Measurements from ENCODE around the gene TMEM123.

The TMEM123 gene

GRCh38 chr11:102422817-102423712 is 29.5 kb downstream of the TMEM123 start:
- DNase-seq: no peak

DNA sequence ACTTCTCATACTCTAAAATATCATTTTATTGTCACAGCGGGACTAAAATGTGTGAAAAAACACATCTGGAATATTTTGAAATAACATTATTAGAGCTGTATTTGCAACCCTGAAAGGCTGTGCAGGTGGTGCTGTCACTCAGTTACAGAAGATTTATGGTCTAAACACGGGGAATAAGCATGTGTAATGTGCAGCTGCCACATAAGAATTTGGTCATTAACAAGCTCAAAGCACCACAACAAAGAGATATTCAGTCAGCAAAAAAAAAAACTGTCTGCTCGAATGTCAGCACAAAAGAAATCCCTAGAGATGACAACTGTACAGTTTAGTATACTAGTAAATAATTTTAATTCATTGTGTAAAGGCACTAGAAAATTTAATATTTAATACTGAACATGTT is 31.3 kb downstream of the TMEM123 start:
- no peak for DNase-seq

GRCh38 chr11:102420547-102420946 is 32.0 kb downstream of the TMEM123 start:
- no peak for DNase-seq

GRCh38 chr11:102419181-102419580 is 33.4 kb downstream of the TMEM123 start:
- DNase-seq: no peak

- no peak for DNase-seq
Observed at GRCh38 chr11:102416976-102417375, 35.6 kb downstream of the TMEM123 start.

GRCh38 chr11:102415304-102415916 is 37.2 kb downstream of the TMEM123 start:
- DNase-seq: peak; percentile 12

- DNase-seq: no peak
Observed at GRCh38 chr11:102414559-102414958, 38.0 kb downstream of the TMEM123 start.

GRCh38 chr11:102413497-102413896 is 39.1 kb downstream of the TMEM123 start:
- no peak for DNase-seq

DNA sequence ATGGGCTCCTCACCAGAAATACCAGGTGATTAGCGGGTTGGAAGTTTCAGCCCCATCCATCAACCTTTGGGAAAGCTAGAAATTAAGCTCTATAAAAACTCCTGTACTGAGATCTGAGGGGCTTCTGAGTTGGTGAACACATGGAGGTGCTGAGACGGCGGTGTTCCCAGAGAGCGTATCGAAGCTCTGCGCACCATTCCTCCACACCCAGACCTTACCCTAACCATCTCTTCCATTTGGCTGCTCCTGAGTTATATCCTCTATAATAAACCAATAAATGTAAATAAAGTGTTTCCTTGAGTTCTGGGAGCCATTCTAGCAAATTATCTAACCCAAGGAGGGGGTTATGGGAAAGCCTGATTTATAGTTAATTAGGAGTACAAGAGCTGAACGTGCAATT is 41.4 kb downstream of the TMEM123 start:
- no peak for DNase-seq

- peak; percentile 68 for DNase-seq
Observed at GRCh38 chr11:102410382-102410784, 42.2 kb downstream of the TMEM123 start.

DNA sequence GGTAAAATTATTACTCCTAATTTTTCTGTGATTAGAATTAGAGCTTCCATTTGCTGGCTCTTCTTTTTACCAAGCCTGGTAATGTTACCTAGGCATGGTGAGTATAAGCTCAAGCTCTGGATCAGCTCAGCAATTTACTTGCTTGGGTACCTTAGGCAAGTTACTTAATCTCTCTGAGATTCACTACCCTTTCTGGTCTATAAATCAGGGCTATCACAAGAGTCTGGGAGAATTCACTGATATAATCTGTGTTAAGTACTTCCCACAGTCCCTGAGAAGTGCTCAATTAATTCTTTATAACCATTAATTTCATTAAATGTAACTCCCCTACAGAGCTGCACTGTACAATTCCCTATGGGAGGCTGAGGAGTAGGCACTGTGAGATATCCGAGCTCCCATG is 44.2 kb downstream of the TMEM123 start:
- DNase-seq: no peak

DNA sequence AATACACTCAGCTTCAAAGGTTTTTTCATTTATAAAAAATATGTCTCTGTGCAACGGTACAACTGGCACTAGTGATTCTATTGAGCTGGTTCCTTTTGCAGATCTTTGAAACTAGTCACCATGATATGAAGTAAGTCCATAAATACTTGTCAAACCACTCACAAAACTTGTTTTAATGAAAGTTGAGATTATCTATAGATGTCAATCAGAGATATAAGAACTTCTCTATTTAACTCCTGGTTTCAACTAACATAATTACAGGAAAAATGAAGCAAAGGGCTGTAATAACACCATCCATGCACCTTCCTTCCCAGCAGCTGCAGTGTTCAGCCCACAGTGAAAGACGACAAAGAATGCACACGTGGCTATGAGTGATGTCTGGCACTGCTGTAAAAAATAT is 44.7 kb downstream of the TMEM123 start:
- DNase-seq: no peak

GRCh38 chr11:102406099-102406498 is 46.5 kb downstream of the TMEM123 start:
- no peak for DNase-seq

DNA sequence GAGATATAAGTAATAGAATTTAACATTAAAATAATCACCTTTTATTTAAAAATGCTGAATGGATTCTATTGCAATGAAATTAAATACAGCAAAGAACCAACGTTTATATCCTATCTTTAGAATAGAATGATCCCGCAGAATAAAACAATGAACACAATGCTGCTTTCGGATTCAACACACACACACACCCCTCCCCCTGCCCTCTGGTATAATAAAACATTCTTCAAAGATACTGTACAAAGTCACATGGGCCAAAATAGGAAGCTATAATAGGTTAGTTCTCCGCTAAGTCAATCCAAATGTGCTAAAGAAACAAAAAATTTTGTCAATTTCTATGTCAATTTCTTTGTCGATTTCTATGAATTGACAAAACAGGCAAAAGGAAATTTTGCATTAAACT is 47.1 kb downstream of the TMEM123 start:
- DNase-seq: no peak

GRCh38 chr11:102402548-102402947 is 50.0 kb downstream of the TMEM123 start:
- no peak for DNase-seq

DNA sequence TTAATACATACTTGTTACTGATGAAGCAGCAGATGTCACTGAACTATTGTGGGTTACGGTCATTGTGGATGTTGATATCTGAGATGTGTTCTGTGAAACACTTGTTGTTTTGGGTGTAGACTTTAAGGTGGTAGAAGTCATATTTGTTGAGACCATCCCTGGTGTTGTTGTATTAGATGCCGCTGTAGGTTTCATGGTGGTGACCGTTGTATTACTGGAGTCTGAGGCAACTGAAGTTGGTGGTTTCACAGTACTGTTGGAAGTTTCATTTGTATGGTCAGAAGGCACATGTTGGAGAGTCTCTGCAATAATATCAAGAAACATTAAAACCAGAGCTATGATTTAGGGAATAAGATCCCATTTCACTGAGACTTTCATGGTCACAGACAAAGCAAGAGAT is 50.7 kb downstream of the TMEM123 start:
- DNase-seq: no peak

- no peak for DNase-seq
Observed at GRCh38 chr11:102400603-102401002, 52.0 kb downstream of the TMEM123 start.

GRCh38 chr11:102399189-102399588 is 53.4 kb downstream of the TMEM123 start:
- no peak for DNase-seq

DNA sequence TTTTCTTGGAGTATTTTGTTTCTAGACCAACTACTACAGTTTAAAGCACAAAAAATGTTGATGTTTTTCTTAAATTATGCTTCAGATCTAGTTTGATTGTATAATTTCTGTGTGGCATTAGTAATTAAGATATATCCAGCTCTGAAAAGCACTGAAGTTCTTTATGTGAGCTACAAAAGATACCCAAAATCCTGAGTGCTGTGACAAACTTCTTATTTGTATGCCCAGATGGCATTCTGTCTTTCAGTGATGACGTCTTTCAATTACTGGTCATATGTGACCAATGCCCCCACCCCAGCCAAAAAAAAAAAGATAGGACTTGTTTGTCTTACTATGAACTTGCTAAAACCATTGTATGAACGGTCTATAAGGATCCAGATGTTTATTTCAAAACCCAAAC is 54.3 kb downstream of the TMEM123 start:
- no peak for DNase-seq

DNA sequence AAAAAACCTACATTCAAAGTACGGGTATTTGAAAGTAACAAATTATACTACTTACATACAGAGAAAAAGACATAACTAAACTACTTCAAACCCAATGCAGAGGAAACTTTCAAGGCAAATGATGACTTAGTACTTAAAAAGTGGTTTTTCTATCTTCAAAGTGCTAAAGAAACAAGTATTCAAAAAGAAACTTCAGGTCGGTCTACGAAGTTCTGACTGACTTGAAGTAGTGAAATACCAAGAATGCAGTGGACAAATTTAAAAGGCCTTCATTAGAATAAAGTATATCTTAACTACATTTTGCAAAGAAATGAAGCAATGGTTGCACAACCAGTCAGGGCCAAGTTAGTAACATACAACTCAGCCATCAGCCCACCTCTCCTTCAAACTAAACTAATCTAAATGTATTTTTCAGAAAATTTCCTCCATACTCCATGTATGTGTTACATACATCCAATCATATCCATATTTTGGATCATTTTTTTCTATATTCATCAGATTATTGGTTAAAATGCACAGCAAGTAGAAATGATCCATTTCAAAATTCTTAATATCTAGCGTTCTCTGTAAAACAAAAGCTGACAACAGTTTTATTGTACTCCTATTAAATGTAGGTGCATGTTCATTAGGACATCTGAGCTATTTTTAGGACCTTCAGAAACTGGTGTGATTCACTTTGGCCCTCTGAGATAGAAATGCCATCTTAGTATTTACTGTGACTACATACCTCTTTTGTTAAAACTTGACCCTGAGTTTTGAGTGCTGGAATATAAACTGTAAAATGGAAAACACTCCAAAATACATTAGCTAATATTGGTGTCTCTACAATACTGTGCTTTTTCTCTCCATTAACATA is 55.6 kb downstream of the TMEM123 start:
- DNase-seq: no peak

GRCh38 chr11:102395720-102396393 is 56.7 kb downstream of the TMEM123 start:
- no peak for DNase-seq

DNA sequence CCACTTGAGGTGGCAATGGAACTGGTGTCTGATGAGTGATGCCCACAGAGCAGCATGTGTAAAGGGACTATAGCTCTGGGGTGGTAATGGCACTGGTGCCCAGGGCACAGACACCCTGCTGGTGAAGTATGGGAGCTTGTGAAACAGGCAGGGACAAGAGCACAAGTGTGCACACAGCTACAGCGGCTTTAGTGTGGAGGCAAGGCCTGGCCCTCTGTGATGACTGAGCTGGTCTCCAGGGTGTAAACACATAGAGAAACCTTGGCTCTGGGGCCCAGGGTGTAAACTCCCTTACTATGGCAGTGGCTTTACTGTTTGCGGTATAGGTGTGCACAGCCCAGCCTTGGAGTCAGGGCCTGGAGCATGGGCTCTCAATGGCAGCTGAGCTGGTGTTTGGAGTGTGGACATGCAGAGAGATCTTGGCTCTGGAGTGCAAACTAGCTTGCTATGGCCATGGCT is 59.3 kb downstream of the TMEM123 start:
- DNase-seq: no peak
